Measurements from ENCODE around the gene SLC2A13. TPM values are rescaled to one million over a fixed set of nuclear protein-coding genes. Genes with fewer than 3 reads are reported as not detected.

Gene SLC2A13
- total RNA-seq, 1 donor from 2014 or later: 11.6 TPM

GRCh38 chr12:40149673-40150260 lies 43.9 kb upstream of the SLC2A13 start:
- H3K4me1 ChIP-seq: peaks cover 4% of the 10 kb centered on the region
- no peak overlapping the region for H3K27ac ChIP-seq
- intact Hi-C loops (cut with DNase I): loop anchor here (10.0 kb wide), 2 partner anchors 95 to 165 kb away; no protein-coding TSS in a partner anchor
- no peak overlapping the region for H3K4me3 ChIP-seq
- no peak for DNase-seq
- no peak for ATAC-seq
- H3K9me3 ChIP-seq: no peaks in the 10 kb centered on the region
- no peak for TF ChIP-seq CTCF (IDR thresholded peaks at IDR 0.05)
- no peaks in the 10 kb centered on the region for H3K27me3 ChIP-seq (ENCODE audit: low read depth)
- no peaks in the 10 kb centered on the region for H3K36me3 ChIP-seq

- peak; percentile 58 to 72 for ATAC-seq
Measured at GRCh38 chr12:40146800-40147797, 41.2 kb upstream of the SLC2A13 start.

GRCh38 chr12:40145896-40146295 lies 40.0 kb upstream of the SLC2A13 start:
- Histone ChIP-seq H3K27me3 (ENCODE audit: low read depth) (no peaks in the 10 kb centered on the region), H3K9me3 (no peaks in the 10 kb centered on the region), H3K27ac (no peak overlapping the region), H3K36me3 (no peaks in the 10 kb centered on the region), H3K4me1 (peaks cover 4% of the 10 kb centered on the region), H3K4me3 (no peak overlapping the region)
- no peak for DNase-seq
- intact Hi-C loops (cut with DNase I): no loop called here
- no peak for TF ChIP-seq CTCF (IDR thresholded peaks at IDR 0.05)
- ATAC-seq: no peak

More at GRCh38 chr12:40146800-40147797, 41.2 kb upstream of the SLC2A13 start:
- no peak for TF ChIP-seq CTCF (IDR thresholded peaks at IDR 0.05)
- intact Hi-C loops (cut with DNase I): no loop called here
- Histone ChIP-seq H3K4me3 (no peak overlapping the region), H3K27ac (no peak overlapping the region), H3K36me3 (no peaks in the 10 kb centered on the region), H3K27me3 (ENCODE audit: low read depth) (no peaks in the 10 kb centered on the region), H3K4me1 (peaks cover 4% of the 10 kb centered on the region), H3K9me3 (no peaks in the 10 kb centered on the region)
- no peak for DNase-seq

GRCh38 chr12:40144023-40144422 lies 38.1 kb upstream of the SLC2A13 start:
- Histone ChIP-seq H3K36me3 (no peaks in the 10 kb centered on the region), H3K27me3 (ENCODE audit: low read depth) (no peaks in the 10 kb centered on the region), H3K4me1 (peaks cover 4% of the 10 kb centered on the region), H3K27ac (no peak overlapping the region), H3K9me3 (no peaks in the 10 kb centered on the region), H3K4me3 (no peak overlapping the region)
- DNase-seq (no peak), ATAC-seq (peak in 1 of 2 donors; percentile 46)
- intact Hi-C loops (cut with DNase I): no loop called here
- TF ChIP-seq CTCF (IDR thresholded peaks at IDR 0.05): no peak

- H3K36me3 ChIP-seq: no peaks in the 10 kb centered on the region
- DNase-seq (no peak), ATAC-seq (no peak)
- no peak for TF ChIP-seq CTCF (IDR thresholded peaks at IDR 0.05)
- intact Hi-C loops (cut with DNase I): no loop called here
- H3K4me1 ChIP-seq: peaks cover 4% of the 10 kb centered on the region
- H3K27me3 ChIP-seq (ENCODE audit: low read depth): no peaks in the 10 kb centered on the region
- no peak overlapping the region for H3K4me3 ChIP-seq
- no peaks in the 10 kb centered on the region for H3K9me3 ChIP-seq
- no peak overlapping the region for H3K27ac ChIP-seq
Measured at GRCh38 chr12:40142001-40142744, 36.3 kb upstream of the SLC2A13 start.

All from lower lobe of right lung (tissue), 2 donors.